ENCODE results near the gene GRAMD1C.
"Not testable (repeated sequence)": the region's sequence is repeated elsewhere in the genome, so short reads cannot be mapped to it uniquely, and the experiment has no call there.

Gene GRAMD1C

DNA sequence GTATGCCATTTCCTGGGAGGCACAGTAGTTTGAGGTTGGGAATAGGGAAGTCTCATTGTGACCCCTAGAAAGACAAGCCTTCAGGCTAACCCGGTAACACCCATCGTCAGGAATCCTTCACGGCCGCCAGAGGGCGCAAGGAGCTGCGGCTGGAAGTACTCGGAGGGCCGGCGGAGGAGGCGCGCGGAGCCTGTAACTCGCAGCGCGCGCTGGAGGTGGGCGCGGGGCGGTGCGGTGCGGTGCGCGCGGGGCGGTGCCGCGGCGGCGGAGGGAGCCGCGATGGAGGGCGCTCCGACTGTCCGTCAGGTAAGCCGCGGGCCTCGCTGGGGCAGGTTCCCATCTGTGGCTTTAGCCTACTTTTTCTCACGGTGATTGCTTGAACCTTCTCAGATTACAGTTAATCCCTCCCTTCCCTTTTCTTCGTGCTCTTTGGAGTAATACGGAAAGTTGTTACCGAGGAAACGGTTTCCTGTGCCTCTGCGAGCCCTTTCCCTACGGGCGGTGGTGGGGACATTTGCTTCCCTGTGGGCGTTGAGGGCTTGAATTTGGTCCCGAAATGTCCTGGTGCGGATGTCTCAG lies at the start of gene GRAMD1C:
Gene GRAMD1C, plus strand, starts transcription at position 158 of the 579 bp plus-strand sequence. Its CDS starts 122 bp downstream, at position 280.
- DNase-seq, result peak; percentile 86

DNA sequence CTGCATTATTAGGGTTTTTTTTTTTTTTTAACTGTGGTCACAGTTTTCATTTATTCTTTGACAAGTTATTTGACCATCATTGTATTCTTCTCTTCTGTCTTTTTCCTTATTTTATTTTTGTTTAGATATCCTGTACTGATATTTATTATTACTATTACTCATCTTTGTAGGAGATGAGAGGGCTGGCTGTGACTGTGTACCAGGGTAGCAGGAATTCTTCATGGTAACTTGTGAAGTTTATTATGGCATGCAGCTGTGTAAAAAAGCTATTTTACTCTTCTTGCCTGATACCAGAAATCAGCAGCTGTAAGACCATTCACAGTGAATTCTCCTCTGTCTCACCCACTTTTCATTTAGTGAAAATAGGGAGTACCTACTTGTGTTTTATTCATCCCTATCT lies 47.2 kb upstream of the GRAMD1C start:
- no peak for DNase-seq

DNA sequence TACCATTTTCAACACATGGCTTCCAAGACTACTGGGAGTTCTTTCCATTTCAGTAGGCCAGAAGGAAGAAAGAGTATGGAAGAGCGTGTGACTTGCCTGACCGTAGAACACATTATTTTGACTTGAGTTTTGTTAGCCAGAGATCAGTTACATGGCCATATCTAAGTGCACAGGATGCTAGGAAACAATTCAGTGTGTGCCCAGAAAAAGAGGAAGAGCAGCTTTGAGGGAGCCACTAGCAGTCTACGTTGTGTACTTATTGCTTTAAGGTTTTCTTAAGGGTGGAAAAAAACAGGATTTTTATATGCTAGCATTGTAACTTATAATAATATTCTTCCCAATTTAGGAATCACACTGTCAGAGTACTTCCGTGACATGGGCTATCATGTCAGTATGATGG lies 44.1 kb upstream of the GRAMD1C start:
- DNase-seq, result no peak

GRCh38 chr3:113795693-113796092 lies 42.9 kb upstream of the GRAMD1C start:
- no peak for DNase-seq

DNA sequence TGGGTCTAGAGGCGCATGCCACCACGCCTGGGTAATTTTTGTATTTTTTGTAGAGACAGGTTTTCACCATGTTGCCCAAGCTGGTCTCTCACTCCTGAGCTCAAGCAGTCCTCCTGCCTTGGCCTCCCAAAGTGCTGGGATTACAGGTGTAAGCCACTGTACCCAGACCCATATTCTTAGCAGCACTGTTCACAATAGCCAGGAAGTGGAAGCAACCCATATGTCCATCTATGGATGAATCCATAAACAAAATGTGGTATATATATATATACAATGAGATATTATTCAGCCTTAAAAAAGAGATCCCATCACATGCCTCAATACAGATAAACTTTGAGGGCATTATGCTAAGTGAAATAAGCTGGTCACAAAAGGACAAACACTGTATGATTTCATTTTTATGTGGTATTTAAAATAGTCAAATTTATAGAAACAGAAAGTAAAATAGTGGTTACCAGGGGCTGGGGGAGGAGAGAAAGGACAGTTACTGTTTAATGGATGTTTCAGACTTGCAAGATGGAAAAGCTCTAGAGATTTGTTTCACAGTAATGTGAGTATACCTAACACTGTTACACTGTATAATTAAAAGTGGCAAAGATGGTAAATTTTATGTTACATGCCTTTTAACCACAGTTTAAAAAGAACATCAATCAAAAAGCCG lies 35.7 kb upstream of the GRAMD1C start:
- DNase-seq, result peak; percentile 1

- DNase-seq, result no peak
Measured at GRCh38 chr3:113804661-113805060, 33.9 kb upstream of the GRAMD1C start.

- DNase-seq, result no peak
Measured at GRCh38 chr3:113805249-113805648, 33.3 kb upstream of the GRAMD1C start.

DNA sequence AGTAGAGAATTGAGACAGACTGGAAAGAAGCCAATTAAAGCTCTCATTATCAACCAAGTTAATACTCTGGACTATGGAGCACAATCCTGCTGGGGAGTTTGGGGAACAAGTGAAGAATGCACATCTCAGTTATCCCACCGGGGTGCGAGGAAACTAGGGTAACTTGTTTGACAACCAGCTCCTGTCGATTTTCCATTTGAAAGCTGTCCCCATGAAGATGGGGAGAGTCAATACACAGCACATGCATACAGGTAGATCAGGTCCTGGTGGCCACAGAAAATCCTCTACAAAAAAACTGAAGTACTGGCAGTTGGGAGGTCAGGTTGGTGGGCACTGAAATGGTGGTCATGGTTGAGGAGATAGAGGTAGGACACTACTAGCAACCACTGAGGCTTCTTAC lies 25.7 kb upstream of the GRAMD1C start:
- no peak for DNase-seq

GRCh38 chr3:113819866-113820265 lies 18.7 kb upstream of the GRAMD1C start:
- no peak for DNase-seq

DNA sequence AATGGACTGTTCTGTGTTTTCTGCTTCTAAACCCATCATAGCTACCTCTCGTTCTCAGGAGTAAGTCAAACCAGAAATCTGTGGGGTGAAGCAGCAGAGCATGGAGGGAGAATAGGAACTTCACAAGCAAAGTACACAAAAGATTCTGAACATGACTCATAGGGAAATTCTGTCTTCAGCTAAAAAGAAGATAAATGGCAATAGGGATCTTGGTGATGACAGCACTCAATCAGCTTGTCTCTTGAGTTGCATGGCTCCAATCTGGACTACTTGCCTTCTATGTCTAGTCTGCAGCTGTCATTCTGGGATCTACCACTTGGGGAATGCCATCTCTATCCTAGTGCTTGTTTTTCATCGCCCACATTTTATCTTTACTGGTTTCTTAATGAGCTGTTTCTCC lies 13.5 kb upstream of the GRAMD1C start:
- DNase-seq, result no peak

DNA sequence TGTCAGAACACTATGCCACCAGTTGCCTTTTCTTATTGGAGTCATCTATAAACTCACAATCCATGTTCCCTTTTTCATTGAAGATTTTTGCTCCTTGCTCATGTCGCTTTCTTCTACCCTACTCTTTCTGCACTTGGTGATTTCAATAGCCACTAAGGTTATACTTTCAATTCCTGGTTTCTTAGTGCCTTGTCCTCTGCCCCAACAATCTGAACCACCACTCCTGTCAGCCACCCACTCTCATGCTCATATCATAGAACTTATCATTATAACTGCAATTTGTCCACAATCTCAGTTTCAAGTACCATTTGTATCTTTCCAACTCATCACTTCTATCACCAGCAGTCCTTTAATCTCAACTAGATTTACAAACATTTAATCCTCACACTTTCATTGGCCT lies 10.0 kb upstream of the GRAMD1C start:
- DNase-seq, result no peak

DNA sequence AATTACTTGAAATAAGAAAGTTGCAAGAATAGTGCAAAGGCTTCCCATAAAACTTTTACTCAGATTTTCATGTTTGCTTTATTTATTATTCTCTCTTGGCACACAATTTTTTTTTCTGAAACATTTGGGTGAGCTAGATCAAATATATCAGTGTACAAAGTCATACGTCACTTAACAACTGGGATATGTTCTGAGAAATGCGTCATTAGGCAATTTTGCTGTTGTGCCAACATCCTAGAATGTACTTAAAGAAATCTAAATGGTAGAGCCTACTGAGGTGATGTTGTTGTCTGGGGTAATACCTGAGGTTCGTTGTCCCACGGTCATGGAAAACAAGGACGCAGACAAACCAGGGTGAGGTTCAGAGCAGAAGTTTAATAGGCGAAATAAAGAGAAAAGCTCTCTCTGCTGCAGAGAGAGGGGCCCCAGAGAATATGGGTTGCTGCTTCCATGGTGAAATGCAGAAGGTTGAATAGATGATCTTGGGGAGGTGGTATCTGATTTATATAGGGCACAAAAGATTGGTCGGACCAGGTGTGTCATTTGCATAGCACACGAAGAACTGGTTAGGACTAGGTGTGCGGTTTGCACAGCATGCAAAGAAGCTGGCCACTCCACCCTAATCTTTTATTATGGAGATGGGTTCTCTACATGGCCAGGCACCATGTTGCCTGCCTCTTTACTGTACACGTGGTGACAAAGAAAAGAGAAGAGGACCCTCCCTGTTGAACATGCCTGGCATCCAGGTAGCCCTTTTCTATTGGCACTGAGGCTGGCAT lies 8.8 kb upstream of the GRAMD1C start:
- DNase-seq, result no peak

DNA sequence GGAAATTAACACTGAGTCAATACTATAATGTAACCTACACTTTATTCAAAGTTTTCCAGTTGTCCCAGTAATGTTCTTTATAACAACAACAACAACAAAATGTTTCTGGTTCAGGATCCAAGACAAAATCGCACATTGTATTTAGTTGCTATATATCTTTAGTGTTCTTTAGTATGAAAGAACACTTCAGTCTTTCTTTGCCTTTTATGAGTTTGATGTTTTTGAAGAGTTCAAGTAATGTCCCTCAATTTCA lies 7.6 kb upstream of the GRAMD1C start:
- peak; percentile 2 for DNase-seq

GRCh38 chr3:113832477-113833164 lies 6.0 kb upstream of the GRAMD1C start:
- no peak for DNase-seq

DNA sequence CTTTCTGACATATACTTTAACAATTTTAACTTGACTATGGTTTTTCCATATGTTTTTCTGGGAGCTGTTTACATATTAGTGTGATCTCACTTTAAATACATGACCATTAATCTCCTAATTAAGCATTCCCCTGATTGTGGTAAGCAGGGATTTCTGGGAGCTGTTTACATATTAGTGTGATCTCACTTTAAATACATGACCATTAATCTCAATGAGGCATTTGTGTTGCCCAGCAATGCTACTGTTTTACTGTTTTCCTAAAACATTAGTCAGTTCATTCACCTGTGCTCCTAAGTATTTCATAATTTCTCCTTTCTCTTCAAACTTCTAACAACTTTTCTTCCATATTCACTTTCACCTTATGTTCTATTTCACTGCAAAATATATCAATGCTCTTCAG lies 3.6 kb upstream of the GRAMD1C start:
- no peak for DNase-seq

GRCh38 chr3:113839551-113839950 lies 963 bp downstream of the GRAMD1C start:
- no peak for DNase-seq

- peak; percentile 47 for DNase-seq
Measured at GRCh38 chr3:113844622-113845222, 6.1 kb downstream of the GRAMD1C start.

DNA sequence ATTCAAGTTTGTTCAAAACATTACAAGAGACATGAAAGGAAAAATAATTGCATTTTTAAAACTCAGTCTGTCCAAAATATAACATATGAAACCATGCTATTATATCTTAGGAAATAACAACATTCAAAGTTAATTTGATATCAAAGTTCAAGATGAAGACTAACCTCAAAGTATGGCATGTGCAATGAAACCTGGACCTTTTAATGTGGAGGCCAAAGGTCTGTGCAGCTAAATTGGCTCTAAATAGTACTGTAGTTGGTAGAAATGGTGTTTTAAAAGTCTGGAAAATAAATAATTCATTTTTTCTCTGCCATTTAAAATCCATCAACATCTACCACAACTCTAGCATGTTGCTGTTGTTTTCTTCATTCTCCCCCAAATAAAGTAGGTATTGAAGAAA lies 8.7 kb downstream of the GRAMD1C start:
- no peak for DNase-seq

DNA sequence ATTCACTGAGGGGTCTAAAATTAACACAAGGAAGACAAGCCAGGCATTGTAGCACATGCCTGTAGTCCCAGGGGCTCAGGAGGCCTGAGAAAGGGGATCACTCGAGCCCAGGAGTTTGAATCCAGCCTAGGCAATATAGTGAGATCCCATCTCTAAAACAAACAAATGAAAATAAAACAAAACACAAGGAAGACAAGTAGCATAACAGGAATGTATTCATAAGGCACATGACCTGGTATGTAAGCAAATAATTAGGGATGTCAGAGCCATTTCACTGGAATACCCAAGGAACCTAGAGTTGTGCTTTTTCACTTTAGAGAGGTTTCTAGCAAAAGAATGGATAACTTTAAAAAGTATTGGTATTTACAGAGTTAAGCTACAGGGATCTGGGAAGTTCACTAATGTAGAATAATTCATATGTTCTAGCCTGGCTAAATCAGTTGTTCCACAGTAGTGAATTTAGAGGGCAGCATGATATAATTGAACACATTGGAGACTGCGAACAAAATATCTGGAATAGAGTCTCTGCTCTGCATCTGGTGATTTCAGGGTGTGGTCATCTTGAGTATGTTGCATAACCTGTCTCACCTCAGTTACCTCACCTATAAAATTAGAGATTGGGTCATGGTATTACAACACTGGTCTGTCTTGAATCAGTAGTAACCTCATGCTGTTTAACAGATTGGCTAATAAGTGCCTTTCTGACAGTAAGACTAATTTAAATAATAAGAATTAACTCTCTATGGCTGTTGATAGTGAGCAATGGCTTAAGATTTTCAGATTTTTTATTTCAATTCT lies 9.3 kb downstream of the GRAMD1C start:
- DNase-seq, result no peak

GRCh38 chr3:113849071-113849470 lies 10.5 kb downstream of the GRAMD1C start:
- not testable (repeated sequence) for DNase-seq

- not testable (repeated sequence) for DNase-seq
Measured at GRCh38 chr3:113849841-113850240, 11.3 kb downstream of the GRAMD1C start.

GRCh38 chr3:113850391-113850790 lies 11.8 kb downstream of the GRAMD1C start:
- DNase-seq, result not testable (repeated sequence)

DNA sequence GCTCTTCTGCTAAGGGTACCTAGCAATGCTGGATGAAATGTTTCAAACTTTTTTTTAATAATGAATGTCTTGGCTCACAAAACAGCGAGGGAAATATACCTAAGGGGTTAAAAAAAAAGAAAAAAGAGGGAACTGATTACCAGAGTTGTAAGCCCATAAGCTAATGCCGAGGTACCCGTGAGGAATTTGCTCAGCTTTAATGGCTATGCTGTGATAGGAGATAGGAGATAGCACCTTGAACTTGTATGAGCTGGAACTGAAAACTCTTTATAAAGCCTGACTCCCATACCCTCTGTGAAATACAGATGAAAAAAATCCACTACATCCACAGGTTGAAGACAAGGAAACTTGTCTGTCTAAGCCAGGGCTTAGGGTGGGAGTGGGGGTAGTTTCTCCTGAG lies 13.9 kb downstream of the GRAMD1C start:
- no peak for DNase-seq
